ENCODE results near the gene NOP56. TPM values are rescaled to one million over a fixed set of nuclear protein-coding genes. Genes with fewer than 3 reads are reported as not detected.

The NOP56 gene
- total RNA-seq, 6 experiments from 2014 or later, result 151 to 222 (median 165) TPM

- Mint-ChIP-seq H3K4me1 (ENCODE audit: low read depth) (peaks cover 8% of the 10 kb centered on the region), H3K27ac (no peak overlapping the region), H3K36me3 (ENCODE audit: low read depth) (peaks cover 5% of the 10 kb centered on the region), H3K4me3 (no peak overlapping the region), H3K9me3 (no peaks in the 10 kb centered on the region), H3K27me3 (ENCODE audit: insufficient read depth) (peaks cover 34% of the 10 kb centered on the region)
- TF ChIP-seq CTCF (IDR thresholded peaks at IDR 0.05), result no peak
- DNase-seq, result no peak
These were observed 37.8 kb downstream of the NOP56 start for GRCh38 chr20:2690213-2690612.

GRCh38 chr20:2690718-2691117, 38.3 kb downstream of the NOP56 start:
- Mint-ChIP-seq H3K9me3 (no peaks in the 10 kb centered on the region), H3K27me3 (ENCODE audit: insufficient read depth) (peaks cover 37% of the 10 kb centered on the region), H3K4me1 (ENCODE audit: low read depth) (peaks cover 8% of the 10 kb centered on the region), H3K36me3 (ENCODE audit: low read depth) (peaks cover 5% of the 10 kb centered on the region), H3K27ac (no peak overlapping the region), H3K4me3 (no peak overlapping the region)
- DNase-seq, result no peak
- no peak for TF ChIP-seq CTCF (IDR thresholded peaks at IDR 0.05)

GRCh38 chr20:2691127-2691526, 38.7 kb downstream of the NOP56 start:
- DNase-seq, result no peak
- Mint-ChIP-seq H3K9me3 (no peaks in the 10 kb centered on the region), H3K36me3 (ENCODE audit: low read depth) (peaks cover 5% of the 10 kb centered on the region), H3K27me3 (ENCODE audit: insufficient read depth) (peaks cover 41% of the 10 kb centered on the region), H3K27ac (no peak overlapping the region), H3K4me3 (peak overlapping the region; percentile 90; the same call in 1 of the 2 replicates), H3K4me1 (ENCODE audit: low read depth) (peaks cover 8% of the 10 kb centered on the region)
- no peak for TF ChIP-seq CTCF (IDR thresholded peaks at IDR 0.05)

- H3K27ac Mint-ChIP-seq, result no peak overlapping the region
- H3K36me3 Mint-ChIP-seq (ENCODE audit: low read depth), result peaks cover 5% of the 10 kb centered on the region
- peaks cover 8% of the 10 kb centered on the region for H3K4me1 Mint-ChIP-seq (ENCODE audit: low read depth)
- no peaks in the 10 kb centered on the region for H3K9me3 Mint-ChIP-seq
- peaks cover 44% of the 10 kb centered on the region for H3K27me3 Mint-ChIP-seq (ENCODE audit: insufficient read depth)
- DNase-seq, result no peak
- H3K4me3 Mint-ChIP-seq, result peak overlapping the region; percentile 90
- TF ChIP-seq CTCF (IDR thresholded peaks at IDR 0.05), result no peak
These were observed 39.2 kb downstream of the NOP56 start for GRCh38 chr20:2691663-2692035.

- Mint-ChIP-seq H3K36me3 (ENCODE audit: low read depth) (peaks cover 5% of the 10 kb centered on the region), H3K27ac (no peak within 1 kb of the TSS), H3K27me3 (ENCODE audit: insufficient read depth) (peaks cover 47% of the 10 kb centered on the region), H3K4me3 (peak within 1 kb of the TSS; percentile 90), H3K9me3 (no peaks in the 10 kb centered on the region), H3K4me1 (ENCODE audit: low read depth) (peaks cover 8% of the 10 kb centered on the region)
- TF ChIP-seq CTCF (IDR thresholded peaks at IDR 0.05), result no peak
- DNase-seq, result no peak
These were observed 39.8 kb downstream of the NOP56 start, which contains the start of gene EBF4 for GRCh38 chr20:2692036-2692885. Gene EBF4 (plus strand): TSS chr20:2692780. CDS start chr20:2693646, 866 bp downstream.

Measured in HFFc6 (cell line).